CD8-positive, alpha-beta memory T cell (primary cell): Measurements from ENCODE around the gene RAB1B. TPM values are rescaled to one million over a fixed set of nuclear protein-coding genes. Genes with fewer than 3 reads are reported as not detected.
"Not testable (repeated sequence)": the region's sequence is repeated elsewhere in the genome, so short reads cannot be mapped to it uniquely, and the experiment has no call there.

Source experiments
- CTCF ChIA-PET: fragments of 350-600 bp; sonication (Branson Sonifier 250); formaldehyde crosslinking; loops from one replicate; lab custom pipeline; 2021; ENCODE audit warnings: antibody characterized with exemption; lab: Charles Lee
- POLR2A ChIA-PET: fragments of 350-600 bp; sonication (Branson Sonifier 250); formaldehyde crosslinking; loops from one replicate; lab custom pipeline; 2021; ENCODE audit warnings: antibody characterized with exemption; lab: Charles Lee
- DNase-seq, 5 donors: peaks; one replicate each; pipeline versions ENCODE4 v3.0.0 to v3.0.0-alpha.2; 2020 to 2022; ENCODE audit warnings: mixed read lengths in 1 of 5
- H3K27ac ChIP-seq: one replicate; pipeline ENCODE4 v1.7.0; 2013; ENCODE audit warnings: low read depth, mild to moderate bottlenecking, low read length, moderate library complexity
- H3K27me3 ChIP-seq: 2 replicates; pipeline ENCODE4 v1.7.0; 2013; ENCODE audit warnings: low read length, mild to moderate bottlenecking; ENCODE audit not compliant: insufficient read depth, poor library complexity, severe bottlenecking
- H3K36me3 ChIP-seq: 2 replicates; pipeline ENCODE4 v1.7.0; 2013; ENCODE audit warnings: mild to moderate bottlenecking, low read length, moderate library complexity; ENCODE audit not compliant: insufficient read depth
- H3K4me1 ChIP-seq: 2 replicates; pipeline ENCODE4 v1.7.0; 2013; ENCODE audit warnings: mild to moderate bottlenecking, low read length, moderate library complexity; ENCODE audit not compliant: insufficient read depth
- H3K4me3 ChIP-seq: 2 replicates; pipeline ENCODE4 v1.7.0; 2013; ENCODE audit warnings: mild to moderate bottlenecking, low read length
- H3K9me3 ChIP-seq: 2 replicates; pipeline ENCODE4 v1.7.0; 2013; ENCODE audit warnings: mild to moderate bottlenecking, low read length
- H3K27ac Mint-ChIP-seq, 8 donors: one replicate each; pipeline ENCODE4 v1.8.0; 2020 to 2021; ENCODE audit warnings: mixed read lengths in 8 of 8, mild to moderate bottlenecking in 6 of 8, inconsistent platforms in 3 of 8, moderate library complexity in 3 of 8
- H3K27me3 Mint-ChIP-seq, 2 donors: one replicate each; pipeline ENCODE4 v1.8.0; 2020 to 2021; ENCODE audit warnings: mixed read lengths in 2 of 2, mild to moderate bottlenecking in 1 of 2, moderate library complexity in 1 of 2
- H3K36me3 Mint-ChIP-seq, 3 donors: one replicate each; pipeline ENCODE4 v1.8.0; 2020 to 2021; ENCODE audit warnings: mixed read lengths in 3 of 3, inconsistent platforms in 1 of 3, mild to moderate bottlenecking in 1 of 3
- H3K4me1 Mint-ChIP-seq, 3 donors: one replicate each; pipeline ENCODE4 v1.8.0; 2020 to 2021; ENCODE audit warnings: mixed read lengths in 3 of 3, inconsistent platforms in 1 of 3, mild to moderate bottlenecking in 1 of 3
- H3K4me3 Mint-ChIP-seq, 7 donors: one replicate each; pipeline ENCODE4 v1.8.0; 2020 to 2021; ENCODE audit warnings: mixed read lengths in 7 of 7, mild to moderate bottlenecking in 6 of 7, moderate library complexity in 4 of 7, inconsistent platforms in 2 of 7
- H3K9me3 Mint-ChIP-seq, 5 donors: one replicate each; pipeline ENCODE4 v1.8.0; 2020 to 2022; ENCODE audit warnings: mixed read lengths in 5 of 5, mild to moderate bottlenecking in 3 of 5, moderate library complexity in 2 of 5, inconsistent platforms in 1 of 5
- polyA plus RNA-seq: library from polyadenylated mRNA; unstranded; fragments of 300-500 nt; fragmentation: Illumina TruSeq; gene quantifications from one replicate; pipeline ENCODE4 v1.2.3, GENCODE V29; 2021
- total RNA-seq, 2 experiments: library from RNA; stranded (reverse); gene quantifications; one replicate each; pipeline ENCODE4 v1.2.3, GENCODE V29; 2021

Gene RAB1B
- total and polyA plus RNA-seq, 3 experiments from 2014 or later = 18.6 to 125 (median 119) TPM

- H3K9me3 Mint-ChIP-seq, H3K27me3 ChIP-seq, H3K27me3 Mint-ChIP-seq, H3K27ac ChIP-seq, H3K36me3 ChIP-seq, POLR2A ChIA-PET, H3K4me3 ChIP-seq, DNase-seq, CTCF ChIA-PET, H3K36me3 Mint-ChIP-seq, H3K9me3 ChIP-seq: not testable (repeated sequence)
- H3K4me1 Mint-ChIP-seq = peaks cover 48 to 61% (median 51%) of the 10 kb centered on the region in 3 donors
- H3K27ac Mint-ChIP-seq = peak overlapping the region in 5 of 8 donors; percentile 71 to 99 (median 97)
- H3K4me3 Mint-ChIP-seq = peak overlapping the region in 1 of 7 donors; percentile 41
- H3K4me1 ChIP-seq = peaks cover 37% of the 10 kb centered on the region
Measured at GRCh38 chr11:66320289-66320688, 51.9 kb downstream of the RAB1B start.

- H3K27ac ChIP-seq, H3K27me3 Mint-ChIP-seq, H3K9me3 Mint-ChIP-seq, H3K36me3 ChIP-seq, H3K4me3 Mint-ChIP-seq, H3K9me3 ChIP-seq, H3K36me3 Mint-ChIP-seq, H3K27me3 ChIP-seq, CTCF ChIA-PET, DNase-seq, H3K4me3 ChIP-seq, POLR2A ChIA-PET: not testable (repeated sequence)
- peak overlapping the region in 1 of 8 donors; percentile 66 for H3K27ac Mint-ChIP-seq
- peaks cover 39% of the 10 kb centered on the region for H3K4me1 ChIP-seq
- H3K4me1 Mint-ChIP-seq = peaks cover 47 to 61% (median 49%) of the 10 kb centered on the region in 3 donors
Measured at GRCh38 chr11:66320748-66321147, 52.3 kb downstream of the RAB1B start.

- H3K4me1 Mint-ChIP-seq = peaks cover 49 to 63% (median 50%) of the 10 kb centered on the region in 3 donors
- no peaks in the 10 kb centered on the region for H3K36me3 Mint-ChIP-seq
- no peak overlapping the region for H3K4me3 Mint-ChIP-seq
- CTCF ChIA-PET = interaction anchor here (0.9 to 1.6 kb wide), 4 partner anchors 9 to 117 kb away, joined by 3 to 11 read pairs (median 6); partner anchors contain the start of genes MRPL11 and YIF1A
- H3K27ac Mint-ChIP-seq = peak overlapping the region in 3 of 8 donors; percentile 27 to 80 (median 47)
- POLR2A ChIA-PET = interaction anchor here (1.9 kb wide), 1 partner anchor 9 kb away, joined by 11 read pairs; no protein-coding TSS in a partner anchor
- H3K36me3 ChIP-seq = no peaks in the 10 kb centered on the region
- no peaks in the 10 kb centered on the region for H3K9me3 ChIP-seq
- no peaks in the 10 kb centered on the region for H3K27me3 ChIP-seq
- H3K27me3 Mint-ChIP-seq = no peaks in the 10 kb centered on the region
- H3K4me1 ChIP-seq = peaks cover 45% of the 10 kb centered on the region
- no peak for DNase-seq
- H3K9me3 Mint-ChIP-seq = peaks cover 0 to 4% (median 0%) of the 10 kb centered on the region in 5 donors
- no peak overlapping the region for H3K4me3 ChIP-seq
- no peak overlapping the region for H3K27ac ChIP-seq
Measured at GRCh38 chr11:66321606-66322005, 53.2 kb downstream of the RAB1B start.

GRCh38 chr11:66322732-66323427 lies 54.4 kb downstream of the RAB1B start:
- Mint-ChIP-seq H3K4me3 (no peak overlapping the region), H3K27me3 (peaks cover 0 to 2% of the 10 kb centered on the region in 2 donors), H3K36me3 (no peaks in the 10 kb centered on the region), H3K9me3 (peaks cover 0 to 4% (median 0%) of the 10 kb centered on the region in 5 donors), H3K27ac (peak overlapping the region in 5 of 8 donors; percentile 20 to 58 (median 40)), H3K4me1 (peaks cover 51 to 66% (median 52%) of the 10 kb centered on the region in 3 donors)
- Histone ChIP-seq H3K36me3 (no peaks in the 10 kb centered on the region), H3K4me3 (no peak overlapping the region), H3K4me1 (peaks cover 49% of the 10 kb centered on the region), H3K27me3 (no peaks in the 10 kb centered on the region), H3K9me3 (no peaks in the 10 kb centered on the region), H3K27ac (no peak overlapping the region)
- CTCF ChIA-PET = interaction anchor here (1.0 to 1.6 kb wide), 2 partner anchors 12 to 116 kb away, joined by 4 to 9 read pairs; partner anchors contain the start of gene MRPL11
- no peak for DNase-seq
- POLR2A ChIA-PET = interaction anchor here (1.9 kb wide), 1 partner anchor 11 kb away, joined by 11 read pairs; no protein-coding TSS in a partner anchor

- Mint-ChIP-seq H3K27ac (peak overlapping the region in 2 of 8 donors; percentile 27 to 78), H3K27me3 (peaks cover 0 to 3% of the 10 kb centered on the region in 2 donors), H3K4me3 (no peak overlapping the region), H3K36me3 (no peaks in the 10 kb centered on the region), H3K4me1 (peaks cover 51 to 66% (median 52%) of the 10 kb centered on the region in 3 donors), H3K9me3 (peaks cover 0 to 4% (median 0%) of the 10 kb centered on the region in 5 donors)
- H3K27me3 ChIP-seq = no peaks in the 10 kb centered on the region
- H3K4me3 ChIP-seq = no peak overlapping the region
- ChIA-PET CTCF (interaction anchor here (4.0 kb wide), 1 partner anchor 12 kb away, joined by 47 read pairs; no protein-coding TSS in a partner anchor), POLR2A (interaction anchor here (1.0 kb wide), 1 partner anchor 11 kb away, joined by 3 read pairs; no protein-coding TSS in a partner anchor)
- no peaks in the 10 kb centered on the region for H3K9me3 ChIP-seq
- no peak overlapping the region for H3K27ac ChIP-seq
- peaks cover 49% of the 10 kb centered on the region for H3K4me1 ChIP-seq
- DNase-seq = no peak
- H3K36me3 ChIP-seq = no peaks in the 10 kb centered on the region
Measured at GRCh38 chr11:66323684-66324083, 55.2 kb downstream of the RAB1B start.

- Mint-ChIP-seq H3K4me1 (peaks cover 46 to 62% (median 48%) of the 10 kb centered on the region in 3 donors), H3K4me3 (peak overlapping the region in 1 of 7 donors; percentile 48), H3K27ac (peak overlapping the region in 5 of 8 donors; percentile 45 to 87 (median 78)), H3K9me3 (peaks cover 0 to 4% (median 0%) of the 10 kb centered on the region in 5 donors), H3K27me3 (peaks cover 0 to 3% of the 10 kb centered on the region in 2 donors), H3K36me3 (no peaks in the 10 kb centered on the region)
- Histone ChIP-seq H3K9me3 (no peaks in the 10 kb centered on the region), H3K4me1 (peaks cover 46% of the 10 kb centered on the region), H3K27me3 (no peaks in the 10 kb centered on the region), H3K4me3 (no peak overlapping the region), H3K36me3 (no peaks in the 10 kb centered on the region), H3K27ac (no peak overlapping the region)
- ChIA-PET POLR2A (interaction anchor here (1.0 kb wide), 1 partner anchor 12 kb away, joined by 3 read pairs; no protein-coding TSS in a partner anchor), CTCF (interaction anchor here (1.1 to 4.0 kb wide), 2 partner anchors 13 to 15 kb away, joined by 3 to 47 read pairs; no protein-coding TSS in a partner anchor)
- DNase-seq = no peak
Measured at GRCh38 chr11:66324664-66325063, 56.2 kb downstream of the RAB1B start.

GRCh38 chr11:66325263-66325671 lies 56.8 kb downstream of the RAB1B start:
- Mint-ChIP-seq H3K27me3 (peaks cover 0 to 3% of the 10 kb centered on the region in 2 donors), H3K4me3 (peak overlapping the region in 1 of 7 donors; percentile 13), H3K27ac (peak overlapping the region in 7 of 8 donors; percentile 34 to 96 (median 76)), H3K9me3 (peaks cover 0 to 1% (median 0%) of the 10 kb centered on the region in 5 donors), H3K36me3 (no peaks in the 10 kb centered on the region), H3K4me1 (peaks cover 42 to 56% (median 43%) of the 10 kb centered on the region in 3 donors)
- no peak overlapping the region for H3K4me3 ChIP-seq
- no peaks in the 10 kb centered on the region for H3K9me3 ChIP-seq
- H3K4me1 ChIP-seq = peaks cover 46% of the 10 kb centered on the region
- CTCF ChIA-PET = interaction anchor here (1.1 to 4.0 kb wide), 2 partner anchors 13 to 16 kb away, joined by 3 to 47 read pairs; no protein-coding TSS in a partner anchor
- H3K27me3 ChIP-seq = no peaks in the 10 kb centered on the region
- POLR2A ChIA-PET = no interaction called here
- H3K27ac ChIP-seq = no peak overlapping the region
- H3K36me3 ChIP-seq = no peaks in the 10 kb centered on the region
- DNase-seq = no peak
